ENCODE data around the gene PDE4D.
A peak's percentile ranks its signal among the peaks of the same experiment; 100 is the strongest.

PDE4D gene

GRCh38 chr5:59496524-59497134 lies 396.9 kb downstream of the PDE4D start:
- H3K4me3 ChIP-seq (ENCODE audit: control insufficient read depth, low read depth, low read length) = no peak overlapping the region
- TF ChIP-seq, protein P1, sequence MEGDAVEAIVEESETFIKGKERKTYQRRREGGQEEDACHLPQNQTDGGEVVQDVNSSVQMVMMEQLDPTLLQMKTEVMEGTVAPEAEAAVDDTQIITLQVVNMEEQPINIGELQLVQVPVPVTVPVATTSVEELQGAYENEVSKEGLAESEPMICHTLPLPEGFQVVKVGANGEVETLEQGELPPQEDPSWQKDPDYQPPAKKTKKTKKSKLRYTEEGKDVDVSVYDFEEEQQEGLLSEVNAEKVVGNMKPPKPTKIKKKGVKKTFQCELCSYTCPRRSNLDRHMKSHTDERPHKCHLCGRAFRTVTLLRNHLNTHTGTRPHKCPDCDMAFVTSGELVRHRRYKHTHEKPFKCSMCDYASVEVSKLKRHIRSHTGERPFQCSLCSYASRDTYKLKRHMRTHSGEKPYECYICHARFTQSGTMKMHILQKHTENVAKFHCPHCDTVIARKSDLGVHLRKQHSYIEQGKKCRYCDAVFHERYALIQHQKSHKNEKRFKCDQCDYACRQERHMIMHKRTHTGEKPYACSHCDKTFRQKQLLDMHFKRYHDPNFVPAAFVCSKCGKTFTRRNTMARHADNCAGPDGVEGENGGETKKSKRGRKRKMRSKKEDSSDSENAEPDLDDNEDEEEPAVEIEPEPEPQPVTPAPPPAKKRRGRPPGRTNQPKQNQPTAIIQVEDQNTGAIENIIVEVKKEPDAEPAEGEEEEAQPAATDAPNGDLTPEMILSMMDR (conservative IDR thresholded peaks at IDR 0.05; ENCODE audit: control insufficient read depth, insufficient read depth, low read depth, low read length) = peak; percentile 71
- DNase-seq (ENCODE audit: low read depth) = peak; percentile 39

DNA sequence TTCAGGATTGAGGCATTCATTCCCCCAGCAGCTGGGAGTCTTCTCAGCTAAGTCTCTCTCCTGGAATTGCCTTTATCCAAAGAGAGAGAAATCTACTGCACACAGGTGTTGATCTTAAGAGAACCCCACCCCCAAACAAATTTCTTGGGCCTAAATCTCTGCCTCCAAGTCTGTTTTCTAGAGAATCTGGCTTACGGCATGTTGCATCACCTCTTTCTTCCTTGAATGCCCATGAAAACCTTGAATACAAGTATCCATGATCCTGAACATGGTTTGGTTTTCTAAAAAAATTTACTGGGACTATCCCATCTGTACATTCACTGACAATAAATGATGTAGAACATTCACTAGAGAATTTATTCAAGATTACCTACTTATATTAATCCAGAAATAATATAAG lies 401.6 kb downstream of the PDE4D start:
- no peak overlapping the region for H3K4me3 ChIP-seq (ENCODE audit: control insufficient read depth, low read depth, low read length)
- no peak for DNase-seq (ENCODE audit: low read depth)
- TF ChIP-seq, protein P1 (conservative IDR thresholded peaks at IDR 0.05; ENCODE audit: control insufficient read depth, insufficient read depth, low read depth, low read length) = no peak

DNA sequence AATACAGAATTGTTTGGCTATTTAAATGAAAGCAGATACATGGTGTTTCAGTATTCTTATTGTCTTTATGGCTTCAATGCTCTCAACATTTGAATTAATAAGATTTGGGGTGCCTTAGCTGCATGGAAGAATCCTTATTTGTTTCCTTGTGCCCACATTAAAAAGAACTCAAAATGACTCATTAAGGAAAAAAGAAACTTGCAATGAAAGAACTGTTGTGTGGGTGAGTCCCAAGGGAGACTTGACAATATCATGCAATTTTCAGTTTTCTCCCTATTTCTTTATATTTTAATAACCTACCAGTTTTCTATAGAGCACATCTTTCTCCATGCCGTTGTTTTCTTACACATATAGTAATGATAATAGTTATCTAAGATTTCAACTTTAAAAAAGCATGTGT lies 404.0 kb downstream of the PDE4D start:
- TF ChIP-seq, protein P1 (conservative IDR thresholded peaks at IDR 0.05; ENCODE audit: control insufficient read depth, insufficient read depth, low read depth, low read length) = no peak
- no peak overlapping the region for H3K4me3 ChIP-seq (ENCODE audit: control insufficient read depth, low read depth, low read length)
- peak; percentile 27 for DNase-seq (ENCODE audit: low read depth)

- TF ChIP-seq, protein P1 (conservative IDR thresholded peaks at IDR 0.05; ENCODE audit: control insufficient read depth, insufficient read depth, low read depth, low read length) = no peak
- DNase-seq (ENCODE audit: low read depth) = no peak
- no peak overlapping the region for H3K4me3 ChIP-seq (ENCODE audit: control insufficient read depth, low read depth, low read length)
These were observed 405.5 kb downstream of the PDE4D start for GRCh38 chr5:59487772-59488729.

DNA sequence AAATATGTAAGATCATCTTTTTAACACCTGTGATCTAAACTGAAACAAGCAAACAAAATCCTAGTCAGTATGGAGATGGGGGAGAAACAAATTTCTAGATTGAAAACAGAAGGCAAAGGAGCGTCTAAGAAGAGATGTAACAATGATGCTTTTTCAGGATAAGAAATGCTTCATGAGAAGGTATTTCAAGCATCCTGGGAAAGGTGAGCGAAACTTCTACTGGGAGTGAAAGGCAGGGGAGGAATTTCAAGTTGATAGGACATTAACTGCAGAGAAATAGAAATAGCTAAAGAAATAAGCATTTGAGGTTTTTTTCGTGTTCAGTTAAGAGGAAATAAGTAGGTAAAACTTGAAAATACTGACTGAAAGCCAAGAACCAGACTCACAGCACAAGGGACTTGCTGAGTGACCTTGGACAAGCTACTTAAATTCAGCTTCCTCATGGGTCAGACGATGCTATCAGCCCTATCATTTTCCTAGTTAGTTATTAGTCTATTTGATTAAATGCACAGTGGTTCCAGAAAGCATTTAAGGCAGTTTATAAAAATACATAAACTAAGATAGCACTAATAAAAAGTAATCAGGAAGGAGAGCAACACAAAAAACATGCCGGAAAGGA lies 406.3 kb downstream of the PDE4D start:
- no peak overlapping the region for H3K4me3 ChIP-seq (ENCODE audit: control insufficient read depth, low read depth, low read length)
- DNase-seq (ENCODE audit: low read depth) = no peak
- TF ChIP-seq, protein P1 (conservative IDR thresholded peaks at IDR 0.05; ENCODE audit: control insufficient read depth, insufficient read depth, low read depth, low read length) = no peak

- no peak overlapping the region for H3K4me3 ChIP-seq (ENCODE audit: control insufficient read depth, low read depth, low read length)
- DNase-seq (ENCODE audit: low read depth) = no peak
- TF ChIP-seq, protein P1 (conservative IDR thresholded peaks at IDR 0.05; ENCODE audit: control insufficient read depth, insufficient read depth, low read depth, low read length) = no peak
These were observed 407.0 kb downstream of the PDE4D start for GRCh38 chr5:59486508-59486907.
